ENCODE data around the gene COL23A1.

COL23A1 gene

DNA sequence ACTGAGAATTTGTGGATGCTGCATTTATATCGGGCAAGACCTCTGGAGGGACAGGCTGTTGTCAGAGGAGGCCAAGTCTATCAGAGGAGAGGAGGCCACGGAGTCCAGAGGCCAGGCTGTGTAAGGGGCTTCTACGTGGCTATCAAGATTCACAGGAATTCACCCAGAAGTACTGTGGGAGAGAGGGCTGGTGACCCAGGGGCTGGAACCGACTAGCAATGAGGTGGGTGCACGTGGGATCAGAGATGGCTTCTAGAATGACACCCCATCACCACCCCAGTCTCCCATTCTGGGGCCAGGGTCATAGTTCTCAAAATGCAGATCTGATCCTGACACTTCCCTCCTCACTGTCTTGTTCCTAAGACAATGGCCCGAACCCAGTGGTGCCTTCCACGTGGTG lies 296.4 kb downstream of the COL23A1 start:
- no peak for DNase-seq

- DNase-seq = no peak
Measured at GRCh38 chr5:178293400-178293799, 296.8 kb downstream of the COL23A1 start.

DNA sequence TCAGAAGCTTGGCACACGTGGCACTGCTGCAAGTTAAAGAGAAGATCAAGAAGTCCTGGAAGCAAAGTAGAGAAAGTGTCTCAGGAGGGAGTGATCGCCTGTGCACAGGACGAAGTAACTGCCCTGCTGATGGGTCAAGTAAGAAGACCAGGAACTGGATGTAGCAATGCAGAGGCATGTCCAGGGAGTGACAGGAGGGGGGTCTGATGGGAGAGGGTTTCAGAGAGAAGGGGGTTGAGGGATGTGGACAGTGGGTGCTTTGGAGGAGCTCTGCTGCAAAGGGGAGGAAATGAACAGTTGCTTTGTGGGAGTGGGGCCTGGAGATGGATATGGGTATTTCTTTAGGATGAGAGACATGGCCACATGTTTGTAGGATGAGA lies 297.4 kb downstream of the COL23A1 start:
- no peak for DNase-seq

- no peak for DNase-seq
Measured at GRCh38 chr5:178291969-178292825, 298.0 kb downstream of the COL23A1 start.

GRCh38 chr5:178291161-178291561 lies 299.0 kb downstream of the COL23A1 start:
- no peak for DNase-seq

- DNase-seq = no peak
Measured at GRCh38 chr5:178290376-178290775, 299.8 kb downstream of the COL23A1 start.

DNA sequence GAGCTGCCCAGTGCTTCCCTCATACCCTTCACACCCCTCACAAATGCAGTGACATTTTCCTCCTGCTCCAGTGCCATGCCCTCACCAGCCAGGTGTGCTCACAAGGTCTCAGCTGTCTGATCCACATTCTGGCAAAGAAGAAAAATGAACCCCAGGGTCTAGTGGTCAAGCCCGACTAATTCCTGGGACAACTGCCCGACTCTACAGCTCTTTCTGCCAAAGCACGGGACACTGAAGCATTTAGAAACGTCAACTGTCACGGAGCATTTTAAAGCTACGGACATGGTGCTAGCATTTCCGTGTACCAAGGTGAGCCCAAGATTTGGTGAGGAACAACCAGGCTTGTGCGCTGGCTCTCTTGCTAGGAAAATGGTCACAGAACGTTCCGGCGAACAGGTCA lies 300.8 kb downstream of the COL23A1 start:
- no peak for DNase-seq

DNA sequence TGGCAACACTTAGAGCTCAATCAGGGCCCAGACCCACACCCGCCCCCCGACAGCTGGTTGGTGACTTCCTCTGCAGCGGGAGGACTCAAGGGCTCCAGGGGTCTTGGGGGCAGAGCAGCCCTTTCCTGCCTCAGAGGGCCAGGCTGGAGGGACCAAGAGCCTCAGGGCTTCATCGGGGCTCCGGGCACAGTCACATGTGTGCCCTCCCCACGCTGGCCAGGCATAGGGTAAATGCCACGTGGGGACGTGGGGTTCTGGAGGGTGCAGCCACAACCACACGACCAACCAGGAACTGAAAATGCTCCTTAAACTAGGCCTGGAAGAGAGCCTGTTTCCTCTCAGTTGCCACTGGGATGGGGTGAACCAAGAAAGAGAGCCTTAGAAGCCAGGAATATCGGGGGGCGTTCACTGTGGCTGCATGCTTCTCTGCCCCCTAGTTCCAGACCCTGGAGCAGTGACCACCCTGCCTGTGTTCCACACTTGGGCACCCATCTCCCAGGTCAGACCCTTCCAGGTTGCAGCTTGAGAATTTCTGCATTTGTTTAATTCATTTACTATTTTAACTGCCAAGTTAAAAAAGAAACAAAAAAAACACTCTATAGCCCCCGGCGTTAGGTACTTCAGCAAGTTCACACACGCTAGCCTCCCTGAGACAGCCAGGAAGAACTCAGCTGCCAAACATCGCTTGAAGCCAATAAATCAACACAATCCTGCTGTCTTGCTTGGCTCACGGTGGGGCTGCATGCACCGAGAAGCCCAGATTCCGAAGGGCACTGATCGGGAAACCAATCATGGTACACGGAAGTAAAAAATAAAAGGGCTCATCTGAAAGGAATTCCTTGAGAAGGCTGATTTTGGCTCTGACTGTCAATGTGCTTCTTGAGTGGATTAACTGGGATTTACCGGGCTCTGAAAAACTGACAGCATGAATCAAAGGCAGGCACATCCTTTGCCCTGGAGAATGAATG lies 301.5 kb downstream of the COL23A1 start:
- DNase-seq = peak in 2 of 14 donors; percentile 4 to 14

GRCh38 chr5:178287791-178288105 lies 302.4 kb downstream of the COL23A1 start:
- peak in 1 of 14 donors; percentile 76 for DNase-seq

DNA sequence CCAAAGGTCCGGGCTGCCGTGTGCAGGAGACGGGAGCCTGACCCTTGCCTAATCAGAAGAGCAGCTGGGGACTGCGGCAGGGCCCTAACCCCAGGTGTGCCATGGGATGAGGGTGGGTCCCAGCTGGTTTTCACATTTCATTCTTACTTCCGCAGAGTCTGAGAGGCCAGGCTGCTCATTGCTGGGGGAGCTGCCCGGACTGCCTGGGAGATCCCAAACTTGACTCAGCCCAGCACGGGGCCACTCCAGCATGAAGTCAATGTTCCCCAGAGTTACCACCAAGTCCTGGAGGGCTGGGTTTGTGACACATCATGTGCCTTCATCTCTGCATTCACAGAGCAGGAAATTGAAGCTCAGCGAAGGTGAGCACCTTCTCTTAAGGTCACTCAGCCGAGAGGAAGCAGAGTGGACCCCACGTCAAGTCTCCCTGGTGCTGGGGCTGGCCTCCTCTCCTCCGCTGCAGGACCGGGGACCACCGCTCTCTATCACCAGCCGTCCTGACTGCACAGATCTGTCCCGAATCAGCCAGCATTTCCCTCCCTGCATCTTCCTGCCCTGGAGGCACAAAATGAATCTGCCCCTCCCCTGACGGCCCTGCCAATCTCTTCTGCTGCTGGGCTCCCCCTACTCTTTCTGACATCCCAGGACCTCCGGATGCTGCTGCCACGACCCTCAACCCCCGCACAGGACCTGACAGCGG lies 303.0 kb downstream of the COL23A1 start:
- DNase-seq = no peak

DNA sequence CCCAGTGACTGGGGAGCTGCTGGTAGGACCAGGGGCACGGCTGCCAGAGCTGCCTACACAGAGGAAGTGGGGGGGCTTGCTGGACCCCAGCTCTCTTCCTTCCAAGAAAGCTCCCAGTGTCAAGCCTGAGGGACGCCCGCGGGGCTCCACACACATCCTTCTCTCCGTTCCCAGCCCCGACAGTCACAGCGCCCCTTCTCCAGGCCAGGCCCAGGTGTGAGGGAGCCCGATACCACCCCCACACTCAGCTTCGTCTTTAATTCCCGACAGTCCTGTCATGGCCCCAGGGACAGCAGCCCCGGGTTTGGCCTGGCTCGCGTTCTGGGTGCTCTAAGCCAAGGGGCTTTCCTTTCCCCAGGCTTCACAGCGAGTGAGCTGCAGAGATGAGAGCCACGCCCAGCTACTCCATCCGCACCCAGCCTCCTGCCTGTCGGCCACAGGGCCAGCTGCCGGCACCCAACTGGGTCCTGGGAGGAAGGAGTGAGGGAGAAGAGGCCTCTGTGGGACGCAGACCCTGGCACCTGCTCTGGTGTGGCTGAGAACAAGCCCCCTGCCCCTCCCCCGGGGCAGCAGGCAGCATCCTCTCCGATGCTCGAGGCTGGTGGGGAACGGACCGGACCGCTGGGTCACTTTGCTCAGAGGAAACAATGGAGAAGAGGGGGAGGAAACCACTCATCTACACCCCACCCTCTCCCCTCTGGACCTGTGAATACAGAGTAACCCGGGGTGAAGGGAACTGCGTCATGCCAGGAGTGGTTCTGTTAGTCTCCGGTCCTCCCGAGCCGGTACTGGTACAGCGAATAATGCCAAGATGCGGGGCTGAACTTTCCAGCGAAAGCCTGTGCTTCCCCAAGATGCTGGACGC lies 303.7 kb downstream of the COL23A1 start:
- DNase-seq = no peak

DNA sequence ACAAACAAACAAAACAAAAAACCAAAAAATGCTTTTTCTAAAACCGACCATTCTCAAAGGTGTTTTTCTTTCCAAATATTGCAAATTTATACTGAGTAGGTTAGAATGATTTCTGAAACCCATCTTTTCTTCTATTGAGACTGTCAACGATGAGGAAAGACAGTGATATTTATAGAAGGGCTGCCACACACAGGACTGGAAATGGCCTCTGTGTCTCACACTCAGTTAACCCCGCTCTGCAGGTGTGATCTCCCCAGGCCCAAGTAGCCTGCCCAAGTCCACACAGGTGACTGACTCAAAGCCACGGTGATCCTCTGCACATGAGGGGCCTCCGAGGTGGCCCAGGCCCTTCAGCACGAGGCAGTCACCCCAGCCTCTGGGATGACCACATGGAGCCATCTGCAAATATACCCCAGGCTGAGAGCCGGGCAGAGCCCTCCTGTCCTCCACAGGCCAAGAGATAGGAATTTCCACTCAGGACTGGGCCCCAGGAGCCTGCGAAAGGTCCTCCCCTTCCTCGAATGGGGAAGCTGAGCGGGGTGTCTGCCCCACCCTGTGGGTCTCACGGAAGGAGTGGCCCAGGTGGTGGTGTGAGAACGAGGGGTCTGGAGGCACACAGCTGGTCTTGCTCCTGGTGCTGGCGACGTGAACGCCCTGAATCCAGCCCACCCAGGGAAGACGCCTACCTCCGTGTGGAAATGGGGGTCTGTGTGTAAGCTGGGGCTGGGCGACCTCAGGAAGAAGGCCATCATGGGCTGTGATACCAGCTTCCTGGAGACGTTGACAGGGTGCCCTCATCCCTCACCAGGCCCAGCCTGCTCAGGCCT lies 304.6 kb downstream of the COL23A1 start:
- no peak for DNase-seq

DNA sequence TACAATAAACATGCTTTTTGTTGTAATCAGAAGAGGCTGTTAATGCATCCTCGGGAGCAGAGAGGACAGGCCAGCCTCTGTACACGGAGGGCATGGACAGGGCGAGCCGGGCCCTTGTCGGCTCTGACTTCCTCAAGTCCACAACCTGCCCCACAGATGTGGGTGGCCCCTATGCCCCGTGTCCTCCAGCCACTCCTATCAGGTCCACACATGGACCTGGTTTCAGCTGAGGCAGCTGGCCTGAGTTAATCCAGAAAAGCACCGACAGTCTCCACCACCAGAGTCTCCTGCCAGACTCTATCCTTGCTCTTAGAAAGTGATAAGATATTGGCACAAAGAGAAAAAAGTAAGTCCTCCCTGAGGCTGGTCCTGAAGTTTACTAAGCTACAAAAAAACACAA lies 305.2 kb downstream of the COL23A1 start:
- no peak for DNase-seq

- DNase-seq = no peak
Measured at GRCh38 chr5:178284093-178284675, 306.0 kb downstream of the COL23A1 start.

- DNase-seq = no peak
Measured at GRCh38 chr5:178283520-178283919, 306.7 kb downstream of the COL23A1 start.

- peak in 1 of 14 donors; percentile 37 for DNase-seq
Measured at GRCh38 chr5:178282391-178282790, 307.8 kb downstream of the COL23A1 start.

DNA sequence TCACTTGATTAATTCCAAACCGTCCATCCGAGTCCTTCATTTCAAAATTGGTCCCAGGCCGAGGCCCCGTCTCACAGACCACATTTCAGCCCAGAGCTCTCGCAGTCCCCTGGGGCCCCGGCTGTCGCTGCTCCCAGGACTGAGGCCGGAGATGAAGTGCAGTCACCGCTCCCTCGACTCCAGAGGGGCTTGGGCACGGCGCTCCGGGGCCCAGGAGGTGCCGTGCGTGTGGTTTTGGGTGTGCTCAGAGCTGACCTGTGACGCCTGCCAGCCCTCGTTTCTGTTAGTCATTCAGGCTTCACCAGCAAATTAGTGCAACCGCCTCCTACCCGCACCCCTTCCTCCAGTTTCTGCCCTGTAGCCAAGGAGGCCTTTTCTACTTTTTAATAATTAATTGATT lies 308.9 kb downstream of the COL23A1 start:
- no peak for DNase-seq

GRCh38 chr5:178280631-178281030 lies 309.6 kb downstream of the COL23A1 start:
- DNase-seq = peak in 1 of 14 donors; percentile 17

GRCh38 chr5:178279723-178280438 lies 310.3 kb downstream of the COL23A1 start:
- DNase-seq = peak in 13 of 14 donors; percentile 40 to 92 (median 80)
